Endothelial cell of umbilical vein (primary cell): ENCODE measurements around the gene MOAP1. TPM values are rescaled to one million over a fixed set of nuclear protein-coding genes. Genes with fewer than 3 reads are reported as not detected.
"Not testable (repeated sequence)": the region's sequence is repeated elsewhere in the genome, so short reads cannot be mapped to it uniquely, and the experiment has no call there.

Experiments used
- BruUV-seq: library from RNA; stranded (reverse); fragments of 400-500 nt; replicated peaks from 2 replicates; lab custom pipeline; 2021; lab: Mats Ljungman, UMichigan
- CTCF ChIA-PET: fragments of 300-600, 350-600 bp; sonication (Branson Sonifier 250); formaldehyde crosslinking; loops from one replicate; lab custom pipeline; 2021; ENCODE audit warnings: antibody characterized with exemption, inconsistent platforms; lab: Charles Lee
- POLR2A ChIA-PET: fragments of 300-600, 350-600 bp; sonication (Branson Sonifier 250); formaldehyde crosslinking; loops from one replicate; lab custom pipeline; 2021; ENCODE audit warnings: antibody characterized with exemption, inconsistent platforms; lab: Charles Lee
- DNase-seq: peaks from one replicate; pipeline ENCODE4 v3.0.0-alpha.2; 2011; ENCODE audit warnings: low read depth, low spot score
- FAIRE-seq: peaks from 2 replicates; lab custom pipeline; 2011; peaks lifted over from hg19 to GRCh38; lab: Jason Lieb, UNC
- H2AFZ ChIP-seq: 2 replicates; pipeline ENCODE4 v1.6.0; 2012; ENCODE audit warnings: low read depth, low read length, control low read depth, inconsistent platforms
- H3K27ac ChIP-seq: 2 replicates; pipeline ENCODE4 v1.5.1; 2011; ENCODE audit warnings: low read depth, mild to moderate bottlenecking, control low read depth, low read length, moderate library complexity; ENCODE audit not compliant: insufficient read depth
- H3K27me3 ChIP-seq, 2 experiments: 2 replicates each; pipeline versions ENCODE4 v1.6.0 to v1.6.1; 2011; ENCODE audit warnings: low read length in 2 of 2, mixed read lengths in 1 of 2; ENCODE audit not compliant: control insufficient read depth in 2 of 2, insufficient read depth in 2 of 2
- H3K36me3 ChIP-seq, 2 experiments: 2 replicates in 1 of 2; 3 replicates in 1 of 2; pipeline ENCODE4 v1.5.1; 2011; ENCODE audit warnings: low read length in 2 of 2, mild to moderate bottlenecking in 1 of 2, moderate library complexity in 1 of 2; ENCODE audit not compliant: control insufficient read depth in 2 of 2, insufficient read depth in 2 of 2; ENCODE audit errors: extremely low read depth in 1 of 2
- H3K4me1 ChIP-seq: 3 replicates; pipeline ENCODE4 v1.5.1; 2011; ENCODE audit warnings: mild to moderate bottlenecking, low read length; ENCODE audit not compliant: control insufficient read depth, insufficient read depth; ENCODE audit errors: extremely low read depth
- H3K4me2 ChIP-seq: 2 replicates; pipeline ENCODE4 v1.6.1; 2011; ENCODE audit warnings: low read length, control low read depth, mixed read lengths; ENCODE audit not compliant: insufficient read depth
- H3K4me3 ChIP-seq, 3 experiments: fragments of 200-600 bp in 1 of 3; sonication (generic), shearing (Covaris generic) in 1 of 3; replicated peaks in 1 of 3; 2 replicates each; pipeline ENCODE4 v1.5.1; 2011 to 2016; ENCODE audit warnings: control low read depth in 3 of 3, low read length in 3 of 3, mild to moderate bottlenecking in 2 of 3, inconsistent platforms in 1 of 3, low read depth in 1 of 3, moderate library complexity in 1 of 3; ENCODE audit not compliant: insufficient read depth in 1 of 3
- H3K79me2 ChIP-seq: 2 replicates; pipeline ENCODE4 v1.6.0; 2012; ENCODE audit warnings: low read length, inconsistent platforms; ENCODE audit not compliant: control insufficient read depth, insufficient read depth
- H3K9ac ChIP-seq: replicated peaks from 2 replicates; pipeline ENCODE3; 2011; ENCODE audit warnings: low read length, control low read depth; ENCODE audit not compliant: insufficient read depth; ENCODE audit errors: extremely low read depth
- H3K9me1 ChIP-seq: replicated peaks from 3 replicates; pipeline ENCODE4 v1.6.0; 2011; ENCODE audit warnings: mild to moderate bottlenecking, low read length; ENCODE audit not compliant: control insufficient read depth, insufficient read depth; ENCODE audit errors: extremely low read depth
- H3K9me3 ChIP-seq: replicated peaks from 2 replicates; pipeline ENCODE4 v1.5.1; 2012; ENCODE audit warnings: low read length, inconsistent platforms; ENCODE audit not compliant: control insufficient read depth, insufficient read depth
- H4K20me1 ChIP-seq: replicated peaks from 2 replicates; pipeline ENCODE3; 2011; ENCODE audit warnings: mild to moderate bottlenecking, low read length; ENCODE audit not compliant: control insufficient read depth, insufficient read depth; ENCODE audit errors: extremely low read depth
- JUN ChIP-seq: IDR thresholded peaks from 2 replicates; pipeline ENCODE4 v1.6.1; 2011; ENCODE audit warnings: borderline replicate concordance, low read depth; ENCODE audit not compliant: insufficient read length, insufficient read depth
- dilution Hi-C: fragments of 300-500 bp; cut with MboI; formaldehyde crosslinking; loops from one replicate; pipeline ENCODE4 v1.15.0; 2019; ENCODE audit warnings: low sequenced_read_pairs; ENCODE audit not compliant: extremely low pct_ligation_motif_present
- intact Hi-C: fragments of 100-400 bp; cut with micrococcal nuclease; formaldehyde crosslinking; loops from one replicate; pipeline ENCODE4 v1.10.0; 2022
- polyA plus RNA-seq, 4 experiments: library from polyadenylated mRNA; depleted of rRNA in 3 of 4; stranded (reverse) in 3 of 4; unstranded in 1 of 4; fragments of >200 nt; gene quantifications; 2 replicates each; pipeline versions ENCODE4 v1.2.1 to v1.2.3, GENCODE V29; 2011 to 2012; ENCODE audit warnings: missing spikeins in 1 of 4
- total RNA-seq: library from RNA; stranded (reverse); gene quantifications from 2 replicates; pipeline ENCODE4 v1.2.3, GENCODE V29; 2021
- TF ChIP-seq, protein P1 (sequence below), 2 donors: IDR thresholded peaks; 1 replicate in 1 of 2; 2 replicates in 1 of 2; pipeline ENCODE4 v1.5.1; 2011; ENCODE audit warnings: low read length in 2 of 2, mild to moderate bottlenecking in 2 of 2, moderate library complexity in 2 of 2, control low read depth in 1 of 2, inconsistent platforms in 1 of 2, low read depth in 1 of 2; ENCODE audit not compliant: insufficient read depth in 1 of 2; ENCODE audit errors: extremely low read depth in 1 of 2

MOAP1 gene
- total and polyA plus RNA-seq, 2 donors (not counting 3 experiments of a cell fraction or from before 2014, with no cell fraction given), result 15.0 to 21.0 TPM

DNA sequence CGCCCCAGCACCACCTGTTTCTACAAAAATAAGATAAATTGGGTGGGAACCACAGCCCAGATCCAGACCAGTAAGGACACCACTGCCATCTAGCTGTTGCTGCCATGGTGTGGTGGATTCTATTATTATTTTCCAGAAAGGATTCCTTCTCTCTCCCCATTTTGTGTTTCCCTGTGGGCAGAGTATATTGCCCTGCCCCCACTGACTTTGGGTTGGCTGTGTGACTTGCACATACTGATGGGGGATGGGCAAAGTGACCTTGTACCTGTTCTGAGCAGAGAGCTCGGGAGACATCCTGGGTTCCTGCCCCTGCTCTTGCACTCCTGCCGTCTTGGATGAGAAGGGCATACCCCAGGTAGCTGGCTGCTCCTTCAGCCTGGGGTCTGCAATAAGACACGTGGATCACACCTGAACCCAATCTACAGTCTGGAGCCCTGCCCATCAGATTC lies 24.3 kb downstream of the MOAP1 start:
- no TSS peak for BruUV-seq
- dilution Hi-C loops (no loop called here), intact Hi-C loops (no loop called here)
- DNase-seq (no peak), FAIRE-seq (no peak)
- H3K27me3 ChIP-seq, result no peaks in the 10 kb centered on the region
- no peak overlapping the region for H3K4me2 ChIP-seq
- no peak overlapping the region for H3K27ac ChIP-seq
- no peak overlapping the region for H3K9ac ChIP-seq
- H2AFZ ChIP-seq, result no peak overlapping the region
- TF ChIP-seq, protein P1, sequence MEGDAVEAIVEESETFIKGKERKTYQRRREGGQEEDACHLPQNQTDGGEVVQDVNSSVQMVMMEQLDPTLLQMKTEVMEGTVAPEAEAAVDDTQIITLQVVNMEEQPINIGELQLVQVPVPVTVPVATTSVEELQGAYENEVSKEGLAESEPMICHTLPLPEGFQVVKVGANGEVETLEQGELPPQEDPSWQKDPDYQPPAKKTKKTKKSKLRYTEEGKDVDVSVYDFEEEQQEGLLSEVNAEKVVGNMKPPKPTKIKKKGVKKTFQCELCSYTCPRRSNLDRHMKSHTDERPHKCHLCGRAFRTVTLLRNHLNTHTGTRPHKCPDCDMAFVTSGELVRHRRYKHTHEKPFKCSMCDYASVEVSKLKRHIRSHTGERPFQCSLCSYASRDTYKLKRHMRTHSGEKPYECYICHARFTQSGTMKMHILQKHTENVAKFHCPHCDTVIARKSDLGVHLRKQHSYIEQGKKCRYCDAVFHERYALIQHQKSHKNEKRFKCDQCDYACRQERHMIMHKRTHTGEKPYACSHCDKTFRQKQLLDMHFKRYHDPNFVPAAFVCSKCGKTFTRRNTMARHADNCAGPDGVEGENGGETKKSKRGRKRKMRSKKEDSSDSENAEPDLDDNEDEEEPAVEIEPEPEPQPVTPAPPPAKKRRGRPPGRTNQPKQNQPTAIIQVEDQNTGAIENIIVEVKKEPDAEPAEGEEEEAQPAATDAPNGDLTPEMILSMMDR (IDR thresholded peaks at IDR 0.05; ENCODE audit: extremely low read depth in 1 of 2, insufficient read depth in 1 of 2, low read depth in 1 of 2, low read length in 2 of 2), result peak; percentile 13 to 28
- TF ChIP-seq JUN, result no peak
- no peaks in the 10 kb centered on the region for H3K79me2 ChIP-seq
- no peaks in the 10 kb centered on the region for H4K20me1 ChIP-seq
- H3K9me3 ChIP-seq, result no peaks in the 10 kb centered on the region
- ChIA-PET POLR2A (no interaction called here), CTCF (interaction anchor here (0.7 to 1.7 kb wide), 12 partner anchors 9 to 208 kb away, joined by 3 to 11 read pairs (median 4); partner anchors contain the start of genes LYSET and MOAP1)
- H3K4me3 ChIP-seq, result no peak overlapping the region
- H3K36me3 ChIP-seq, result no peaks in the 10 kb centered on the region
- H3K4me1 ChIP-seq, result no peaks in the 10 kb centered on the region
- H3K9me1 ChIP-seq, result no peaks in the 10 kb centered on the region

DNA sequence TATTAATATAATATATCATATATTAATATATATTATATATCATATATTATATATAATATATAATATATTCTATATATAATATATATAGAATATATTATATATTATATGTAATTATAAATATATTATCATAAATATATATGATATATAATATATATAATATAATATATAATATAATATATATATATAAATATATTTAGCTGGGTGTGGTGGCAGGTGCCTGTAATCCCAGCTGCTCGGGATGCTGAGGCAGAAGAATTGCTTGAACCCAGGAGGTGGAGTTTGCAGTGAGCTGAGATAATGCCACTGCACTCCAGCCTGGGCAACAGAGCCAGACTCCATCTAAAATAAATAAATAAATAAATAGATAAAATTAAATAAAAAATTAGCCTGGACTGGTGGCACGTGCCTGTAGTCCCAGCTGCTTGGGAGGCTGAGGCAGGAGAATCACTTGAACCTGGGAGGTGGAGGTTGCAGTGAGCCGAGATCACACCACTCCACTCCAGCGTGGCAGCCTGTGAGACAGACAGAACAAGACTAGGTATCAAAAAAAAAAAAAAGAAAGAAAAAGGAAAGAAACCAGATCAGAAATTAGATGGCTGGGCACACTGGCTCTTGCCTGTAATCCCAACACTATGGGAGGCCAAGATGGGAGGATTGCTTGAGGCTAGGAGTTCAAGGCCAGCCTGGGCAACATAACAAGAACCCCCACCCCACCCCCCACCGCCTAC lies 24.9 kb downstream of the MOAP1 start:
- H3K79me2 ChIP-seq, POLR2A ChIA-PET, H4K20me1 ChIP-seq, H3K9ac ChIP-seq, H3K4me1 ChIP-seq, H3K4me2 ChIP-seq, BruUV-seq, dilution Hi-C loops, DNase-seq, H2AFZ ChIP-seq, H3K9me3 ChIP-seq, FAIRE-seq, H3K36me3 ChIP-seq, intact Hi-C loops, H3K9me1 ChIP-seq, H3K4me3 ChIP-seq, H3K27me3 ChIP-seq, H3K27ac ChIP-seq: not testable (repeated sequence)
- CTCF ChIA-PET, result interaction anchor here (0.7 to 1.7 kb wide), 11 partner anchors 10 to 208 kb away, joined by 3 to 11 read pairs (median 4); partner anchors contain the start of genes LYSET and MOAP1

DNA sequence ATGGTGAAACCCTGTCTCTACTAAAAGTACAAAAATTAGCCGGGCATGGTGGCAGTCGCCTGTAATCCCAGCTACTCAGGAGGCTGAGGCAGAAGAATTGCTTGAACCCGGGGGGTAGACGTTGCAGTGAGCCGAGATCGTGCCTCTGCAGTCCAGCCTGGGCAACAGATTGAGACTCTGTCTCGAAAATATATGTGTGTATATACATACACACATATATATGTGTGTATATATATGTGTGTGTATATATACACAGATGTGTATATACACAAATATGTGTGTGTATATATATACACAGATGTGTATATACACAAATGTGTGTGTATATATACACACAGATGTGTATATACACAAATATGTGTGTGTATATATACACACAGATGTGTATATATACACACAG lies 26.3 kb downstream of the MOAP1 start:
- H4K20me1 ChIP-seq, CTCF ChIA-PET, FAIRE-seq, H2AFZ ChIP-seq, BruUV-seq, H3K27me3 ChIP-seq, intact Hi-C loops, H3K4me3 ChIP-seq, H3K4me2 ChIP-seq, dilution Hi-C loops, H3K9ac ChIP-seq, H3K27ac ChIP-seq, DNase-seq, H3K9me1 ChIP-seq, H3K4me1 ChIP-seq, POLR2A ChIA-PET, H3K79me2 ChIP-seq, H3K36me3 ChIP-seq, H3K9me3 ChIP-seq: not testable (repeated sequence)
